Lung (tissue), 12 donors: ENCODE data around the gene EFNA5. TPM values are rescaled to one million over a fixed set of nuclear protein-coding genes. Genes with fewer than 3 reads are reported as not detected.
A peak's percentile ranks its signal among the peaks of the same experiment; 100 is the strongest.

Experiments
- ATAC-seq: fragments of 200-7000 bp; cut with Tn5 transposase; one replicate; pipeline ENCODE4 v1.9.1; 2020; ENCODE audit warnings: moderate number of reproducible peaks; ENCODE audit not compliant: insufficient read depth, low FRiP score
- DNase-seq, 3 donors: peaks; one replicate each; pipeline ENCODE4 v3.0.0-alpha.2; 2013 to 2017
- H3K27ac ChIP-seq, 2 donors: one replicate each; pipeline ENCODE4 v1.5.1; 2013; ENCODE audit warnings: mild to moderate bottlenecking in 2 of 2, moderate library complexity in 2 of 2, control low read depth in 1 of 2, inconsistent platforms in 1 of 2, low read depth in 1 of 2, low read length in 1 of 2
- H3K27me3 ChIP-seq, 3 donors: one replicate each; pipeline ENCODE4 v1.5.1; 2013; ENCODE audit warnings: low read length in 2 of 3; ENCODE audit not compliant: control insufficient read depth in 3 of 3, insufficient read depth in 3 of 3
- H3K36me3 ChIP-seq, 4 donors: one replicate each; pipeline ENCODE4 v1.5.1; 2013; ENCODE audit warnings: low read length in 4 of 4, mild to moderate bottlenecking in 1 of 4, moderate library complexity in 1 of 4; ENCODE audit not compliant: control insufficient read depth in 4 of 4, insufficient read depth in 4 of 4
- H3K4me1 ChIP-seq, 5 donors: one replicate each; pipeline ENCODE4 v1.5.1; 2013; ENCODE audit warnings: low read length in 5 of 5, mild to moderate bottlenecking in 2 of 5, moderate library complexity in 1 of 5; ENCODE audit not compliant: control insufficient read depth in 5 of 5, insufficient read depth in 5 of 5
- H3K4me3 ChIP-seq: one replicate; pipeline ENCODE4 v1.5.1; 2013; ENCODE audit warnings: mild to moderate bottlenecking, control low read depth, moderate library complexity
- H3K9ac ChIP-seq, 2 donors: one replicate each; pipeline ENCODE4 v1.5.1; 2013; ENCODE audit warnings: low read length in 2 of 2, control low read depth in 1 of 2; ENCODE audit not compliant: insufficient read depth in 1 of 2
- H3K9me3 ChIP-seq, 4 donors: one replicate each; pipeline ENCODE4 v1.5.1; 2013; ENCODE audit warnings: low read length in 3 of 4, mild to moderate bottlenecking in 1 of 4, moderate library complexity in 1 of 4; ENCODE audit not compliant: control insufficient read depth in 4 of 4, insufficient read depth in 3 of 4
- CTCF ChIP-seq: IDR thresholded peaks from 2 replicates; pipeline ENCODE4 v1.5.1; 2012; ENCODE audit warnings: mild to moderate bottlenecking; ENCODE audit errors: control extremely low read depth, extremely low read depth
- WGBS, 2 donors: extraction: QIAGEN DNeasy Blood & Tissue Kit; methylation state at CpG; one replicate each; pipeline ENCODE4 v1.1.7; 2013; 5-methylcytosine and 5-hydroxymethylcytosine counted together
- polyA plus RNA-seq, 2 donors: library from polyadenylated mRNA; stranded (reverse); fragments of 200-250 nt; gene quantifications; one replicate each; pipeline ENCODE4 v1.2.1, GENCODE V29; 2013
- total RNA-seq, 2 donors: library from RNA; depleted of rRNA in 1 of 2; stranded (reverse); fragments of >200 nt in 1 of 2; gene quantifications; one replicate each; pipeline ENCODE4 v1.2.1, GENCODE V29; 2014 to 2021
- donor health status: control.
- donor health status: control.
- donor health status: Bipolar disorder and iron deficiency.
- donor health status: healthy.
- donor health status: DM: yes; HTN: yes; CAD: no.

The EFNA5 gene
- total and polyA plus RNA-seq, 4 donors = 2.1 to 18.4 (median 7.8) TPM

- 84 to 95% methylated on average over 1 of the region's 1 CpG for WGBS, 2 donors
- Histone ChIP-seq H3K27ac (no peak overlapping the region), H3K9ac (no peak overlapping the region), H3K4me1 (peaks cover 1 to 22% (median 8%) of the 10 kb centered on the region in 5 donors), H3K4me3 (no peak overlapping the region), H3K27me3 (no peaks in the 10 kb centered on the region), H3K9me3 (no peaks in the 10 kb centered on the region), H3K36me3 (no peaks in the 10 kb centered on the region)
- DNase-seq = no peak
- no peak for ATAC-seq
- TF ChIP-seq CTCF = no peak
Measured at GRCh38 chr5:107654827-107655226, 15.9 kb downstream of the EFNA5 start.

GRCh38 chr5:107653685-107654084 lies 17.1 kb downstream of the EFNA5 start:
- no peak for DNase-seq

GRCh38 chr5:107652839-107653607 lies 17.7 kb downstream of the EFNA5 start:
- Histone ChIP-seq H3K4me1 (peaks cover 1 to 25% (median 8%) of the 10 kb centered on the region in 5 donors), H3K9ac (no peak overlapping the region), H3K4me3 (no peak overlapping the region), H3K27ac (no peak overlapping the region), H3K27me3 (no peaks in the 10 kb centered on the region), H3K36me3 (no peaks in the 10 kb centered on the region), H3K9me3 (no peaks in the 10 kb centered on the region)
- 57 to 64% methylated on average over 4 of the region's 4 CpGs for WGBS, 2 donors
- DNase-seq = peak; percentile 34 to 59 (median 48)
- ATAC-seq = peak; percentile 6
- TF ChIP-seq CTCF = no peak

More at GRCh38 chr5:107653685-107654084, 17.1 kb downstream of the EFNA5 start:
- Histone ChIP-seq H3K4me3 (no peak overlapping the region), H3K9ac (no peak overlapping the region), H3K27me3 (no peaks in the 10 kb centered on the region), H3K4me1 (peaks cover 1 to 22% (median 8%) of the 10 kb centered on the region in 5 donors), H3K9me3 (no peaks in the 10 kb centered on the region), H3K27ac (no peak overlapping the region), H3K36me3 (no peaks in the 10 kb centered on the region)
- 52 to 68% methylated on average over 2 of the region's 2 CpGs for WGBS, 2 donors
- TF ChIP-seq CTCF = no peak
- ATAC-seq = peak; percentile 58

GRCh38 chr5:107652408-107652807 lies 18.3 kb downstream of the EFNA5 start:
- Histone ChIP-seq H3K4me1 (peaks cover 1 to 25% (median 8%) of the 10 kb centered on the region in 5 donors), H3K36me3 (no peaks in the 10 kb centered on the region), H3K27ac (no peak overlapping the region), H3K9ac (no peak overlapping the region), H3K4me3 (no peak overlapping the region), H3K9me3 (no peaks in the 10 kb centered on the region), H3K27me3 (no peaks in the 10 kb centered on the region)
- ATAC-seq = no peak
- peak in 2 of 3 donors; percentile 58 to 60 for DNase-seq
- TF ChIP-seq CTCF = no peak
- WGBS, 2 donors = 67 to 68% methylated on average over 1 of the region's 1 CpG
